Measurements from ENCODE around the gene PIF1.

PIF1 gene

GRCh38 chr15:64825431-64826294 lies at the start of gene PIF1:
TSS of gene PIF1 (minus strand) at chr15:64825647. CDS start at chr15:64824335, 1,312 bp downstream.
- peak; percentile 98 for DNase-seq

GRCh38 chr15:64870353-64870752 lies 44.9 kb upstream of the PIF1 start:
- DNase-seq = no peak

- DNase-seq = no peak
Observed at GRCh38 chr15:64869501-64869900, 44.1 kb upstream of the PIF1 start.

GRCh38 chr15:64865998-64866520 lies 40.6 kb upstream of the PIF1 start:
- no peak for DNase-seq

- DNase-seq = no peak
Observed at GRCh38 chr15:64865126-64865997, 39.9 kb upstream of the PIF1 start.

GRCh38 chr15:64864068-64864467 lies 38.6 kb upstream of the PIF1 start:
- DNase-seq = no peak

- DNase-seq = no peak
Observed at GRCh38 chr15:64862408-64862807, 37.0 kb upstream of the PIF1 start.

- DNase-seq = no peak
Observed at GRCh38 chr15:64861960-64862359, 36.5 kb upstream of the PIF1 start.

- no peak for DNase-seq
Observed at GRCh38 chr15:64861331-64861730, 35.9 kb upstream of the PIF1 start.

GRCh38 chr15:64859226-64859625 lies 33.8 kb upstream of the PIF1 start:
- DNase-seq = no peak

- DNase-seq = no peak
Observed at GRCh38 chr15:64858021-64858575, 32.7 kb upstream of the PIF1 start.

GRCh38 chr15:64857421-64857820 lies 32.0 kb upstream of the PIF1 start:
- no peak for DNase-seq

GRCh38 chr15:64856429-64857145 lies 31.1 kb upstream of the PIF1 start:
- DNase-seq = no peak

GRCh38 chr15:64855205-64855975 lies 29.9 kb upstream of the PIF1 start:
- no peak for DNase-seq

GRCh38 chr15:64854526-64854925 lies 29.1 kb upstream of the PIF1 start:
- DNase-seq = no peak

GRCh38 chr15:64854041-64854440 lies 28.6 kb upstream of the PIF1 start:
- DNase-seq = no peak

GRCh38 chr15:64851503-64851840 lies 26.0 kb upstream of the PIF1 start:
- peak; percentile 85 for DNase-seq

GRCh38 chr15:64850778-64851502 lies 25.5 kb upstream of the PIF1 start:
- no peak for DNase-seq

GRCh38 chr15:64847876-64848716 lies 22.6 kb upstream of the PIF1 start:
- DNase-seq = no peak

GRCh38 chr15:64847448-64847847 lies 22.0 kb upstream of the PIF1 start:
- DNase-seq = no peak

Data from MV-4-11 (cell line).